ENCODE results near the gene GIGYF2.

GIGYF2 gene

GRCh38 chr2:232770207-232770606 is 73.1 kb downstream of the GIGYF2 start:
- no peak for DNase-seq

- DNase-seq, result no peak
Observed at GRCh38 chr2:232771870-232772269, 74.7 kb downstream of the GIGYF2 start.

- no peak for DNase-seq
Observed at GRCh38 chr2:232772531-232772930, 75.4 kb downstream of the GIGYF2 start.

- no peak for DNase-seq
Observed at GRCh38 chr2:232773815-232774214, 76.7 kb downstream of the GIGYF2 start.

- no peak for DNase-seq
Observed at GRCh38 chr2:232776435-232776834, 79.3 kb downstream of the GIGYF2 start, which contains the start of gene KCNJ13. KCNJ13 (minus strand) TSS chr2:232776565; CDS start chr2:232771362, 5,203 bp downstream.

- DNase-seq, result no peak
Observed at GRCh38 chr2:232777276-232777675, 80.1 kb downstream of the GIGYF2 start.

- no peak for DNase-seq
Observed at GRCh38 chr2:232779465-232779864, 82.3 kb downstream of the GIGYF2 start.

GRCh38 chr2:232779934-232780333 is 82.8 kb downstream of the GIGYF2 start:
- DNase-seq, result no peak

GRCh38 chr2:232781765-232782164 is 84.6 kb downstream of the GIGYF2 start:
- DNase-seq, result no peak

- DNase-seq, result no peak
Observed at GRCh38 chr2:232783278-232783677, 86.1 kb downstream of the GIGYF2 start.

GRCh38 chr2:232787806-232788205 is 90.7 kb downstream of the GIGYF2 start:
- no peak for DNase-seq

GRCh38 chr2:232789082-232789481 is 92.0 kb downstream of the GIGYF2 start:
- DNase-seq, result no peak

- no peak for DNase-seq
Observed at GRCh38 chr2:232791518-232791917, 94.4 kb downstream of the GIGYF2 start.

- DNase-seq, result no peak
Observed at GRCh38 chr2:232793271-232793670, 96.1 kb downstream of the GIGYF2 start.

- DNase-seq, result no peak
Observed at GRCh38 chr2:232794981-232795380, 97.8 kb downstream of the GIGYF2 start.

- no peak for DNase-seq
Observed at GRCh38 chr2:232795920-232796319, 98.8 kb downstream of the GIGYF2 start.

GRCh38 chr2:232798187-232798586 is 101.1 kb downstream of the GIGYF2 start:
- no peak for DNase-seq

- DNase-seq, result no peak
Observed at GRCh38 chr2:232800166-232800565, 103.0 kb downstream of the GIGYF2 start.

GRCh38 chr2:232802091-232802490 is 105.0 kb downstream of the GIGYF2 start:
- no peak for DNase-seq

GRCh38 chr2:232809349-232810124 is 112.4 kb downstream of the GIGYF2 start:
- DNase-seq, result no peak

- DNase-seq, result no peak
Observed at GRCh38 chr2:232810444-232810843, 113.3 kb downstream of the GIGYF2 start.

GRCh38 chr2:232815569-232815968 is 118.4 kb downstream of the GIGYF2 start:
- no peak for DNase-seq

- no peak for DNase-seq
Observed at GRCh38 chr2:232816657-232817056, 119.5 kb downstream of the GIGYF2 start.

- DNase-seq, result no peak
Observed at GRCh38 chr2:232817756-232818155, 120.6 kb downstream of the GIGYF2 start.

- no peak for DNase-seq
Observed at GRCh38 chr2:232829988-232830387, 132.9 kb downstream of the GIGYF2 start.
